Measurements from ENCODE around the gene PLA2G5.

Gene PLA2G5

DNA sequence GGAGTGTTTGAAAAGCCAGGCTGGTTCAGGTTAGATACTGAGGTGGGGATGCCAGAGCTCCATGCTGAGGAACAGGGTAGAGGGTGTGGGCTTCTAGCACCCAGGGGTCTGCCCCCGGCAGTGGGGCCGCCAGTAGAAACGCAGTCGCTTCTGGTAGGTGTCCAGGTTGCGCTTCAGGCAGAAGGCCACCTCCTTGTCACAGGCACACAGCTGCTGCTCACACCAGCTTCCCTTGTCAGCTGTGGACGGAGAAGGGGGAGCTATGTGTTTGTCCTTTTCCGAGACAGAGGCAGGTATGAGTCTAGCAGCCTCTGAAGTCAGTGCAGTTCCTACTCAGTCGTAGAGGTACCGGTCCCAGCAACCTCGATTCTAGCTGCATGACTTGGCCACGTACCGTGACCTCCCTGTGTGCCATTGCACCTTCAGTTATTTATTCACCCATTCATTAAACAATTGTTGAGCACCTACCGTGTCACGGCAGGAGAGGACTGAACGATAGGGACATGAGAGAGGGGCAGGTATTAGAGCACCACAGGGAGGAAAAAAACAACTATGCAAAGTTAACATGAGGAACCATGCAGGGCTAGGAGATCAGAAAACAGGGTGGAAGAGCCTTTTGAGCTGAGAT is 44.1 kb downstream of the PLA2G5 start:
- TF ChIP-seq GATA2 (IDR thresholded peaks at IDR 0.05; ENCODE audit: low read depth, low read length) (no peak), GATA3 (IDR thresholded peaks at IDR 0.05; ENCODE audit: low read depth, low read length) (no peak)

DNA sequence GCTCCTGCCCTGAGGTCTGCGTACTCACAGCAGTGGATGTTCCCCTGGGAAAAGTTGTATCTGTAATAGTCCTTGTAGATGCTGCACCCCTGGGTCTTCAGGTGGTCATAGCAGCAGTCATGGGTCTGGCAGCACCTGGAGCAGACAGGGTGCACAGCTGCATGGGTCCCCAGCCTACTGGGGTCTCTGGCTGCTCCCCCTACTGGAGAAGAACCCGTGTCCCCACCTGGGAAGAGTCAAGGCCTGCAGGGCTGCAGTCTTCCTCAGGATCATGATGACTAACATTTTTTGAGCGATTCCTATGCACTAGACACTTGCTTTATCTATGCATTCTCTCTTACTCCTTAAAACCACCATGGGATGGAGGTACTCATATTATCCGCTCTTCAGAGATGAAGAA is 45.5 kb downstream of the PLA2G5 start:
- TF ChIP-seq GATA3 (IDR thresholded peaks at IDR 0.05; ENCODE audit: low read depth, low read length) (no peak), GATA2 (IDR thresholded peaks at IDR 0.05; ENCODE audit: low read depth, low read length) (no peak)

DNA sequence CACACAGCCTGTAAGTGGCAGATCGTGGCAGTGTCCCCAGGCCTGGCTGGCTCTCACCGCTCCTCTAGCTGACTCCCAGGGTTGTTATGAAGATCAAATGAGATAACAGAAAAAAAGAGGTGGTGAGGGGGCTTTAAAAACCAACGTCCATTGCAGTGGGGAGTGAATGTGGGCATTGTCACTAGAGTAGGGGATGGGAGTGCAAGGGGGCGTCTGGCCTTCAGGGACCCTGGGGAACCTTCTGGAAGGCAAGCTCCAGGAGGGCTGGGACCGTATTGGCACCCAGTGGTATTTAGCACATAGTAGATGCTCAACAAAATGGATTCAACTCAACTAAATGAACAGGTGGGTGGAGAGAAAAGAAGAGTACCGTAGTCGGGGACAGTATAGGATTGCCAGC is 45.9 kb downstream of the PLA2G5 start:
- TF ChIP-seq GATA2 (IDR thresholded peaks at IDR 0.05; ENCODE audit: low read depth, low read length) (no peak), GATA3 (IDR thresholded peaks at IDR 0.05; ENCODE audit: low read depth, low read length) (no peak)

GRCh38 chr1:20117236-20117635 is 47.2 kb downstream of the PLA2G5 start:
- TF ChIP-seq GATA2 (IDR thresholded peaks at IDR 0.05; ENCODE audit: low read depth, low read length) (no peak), GATA3 (IDR thresholded peaks at IDR 0.05; ENCODE audit: low read depth, low read length) (no peak)

GRCh38 chr1:20119347-20119746 is 49.4 kb downstream of the PLA2G5 start, which contains the start of gene PLA2G2D:
Gene PLA2G2D (minus strand): TSS chr1:20119536. CDS start chr1:20119498, 38 bp downstream.
- TF ChIP-seq GATA3 (IDR thresholded peaks at IDR 0.05; ENCODE audit: low read depth, low read length) (no peak), GATA2 (IDR thresholded peaks at IDR 0.05; ENCODE audit: low read depth, low read length) (no peak)

GRCh38 chr1:20120796-20121195 is 50.8 kb downstream of the PLA2G5 start:
- TF ChIP-seq GATA2 (IDR thresholded peaks at IDR 0.05; ENCODE audit: low read depth, low read length) (no peak), GATA3 (IDR thresholded peaks at IDR 0.05; ENCODE audit: low read depth, low read length) (no peak)

- TF ChIP-seq GATA2 (IDR thresholded peaks at IDR 0.05; ENCODE audit: low read depth, low read length) = no peak
- TF ChIP-seq GATA3 (IDR thresholded peaks at IDR 0.05; ENCODE audit: low read depth, low read length) = no peak
Observed at GRCh38 chr1:20123722-20124455, 53.9 kb downstream of the PLA2G5 start.

DNA sequence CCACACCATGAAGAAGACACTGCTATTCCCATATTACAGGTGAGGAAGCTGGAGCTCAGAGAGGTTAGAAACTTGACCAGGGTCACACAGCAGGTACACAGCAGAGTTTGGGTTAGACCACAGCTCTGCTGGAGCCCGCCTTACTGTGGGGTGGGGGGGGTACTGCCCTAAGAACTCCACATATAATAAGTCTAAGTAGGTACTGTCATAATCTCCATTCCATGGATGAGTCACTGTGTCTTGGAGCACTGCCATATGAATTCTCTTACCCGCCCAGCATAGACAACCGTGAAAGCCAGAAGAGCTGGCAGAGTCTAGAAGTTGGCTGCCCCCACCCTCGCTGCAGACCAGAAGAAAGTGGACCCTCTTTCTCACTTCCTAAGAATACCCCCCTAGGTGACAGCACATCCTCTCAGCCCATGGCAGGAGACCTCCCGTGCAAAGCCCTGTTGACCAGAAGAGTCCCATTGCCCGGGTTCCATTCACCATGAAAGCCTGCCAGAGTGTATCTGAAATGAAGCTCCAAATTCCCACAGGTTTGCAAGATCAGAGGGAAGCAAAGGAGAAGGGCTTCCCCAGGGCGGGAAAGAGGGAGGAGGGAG is 54.6 kb downstream of the PLA2G5 start:
- TF ChIP-seq GATA2 (IDR thresholded peaks at IDR 0.05; ENCODE audit: low read depth, low read length) = no peak

GRCh38 chr1:20125100-20125499 is 55.1 kb downstream of the PLA2G5 start:
- TF ChIP-seq GATA3 (IDR thresholded peaks at IDR 0.05; ENCODE audit: low read depth, low read length) (no peak), GATA2 (IDR thresholded peaks at IDR 0.05; ENCODE audit: low read depth, low read length) (no peak)

- no peak for TF ChIP-seq GATA2 (IDR thresholded peaks at IDR 0.05; ENCODE audit: low read depth, low read length)
- no peak for TF ChIP-seq GATA3 (IDR thresholded peaks at IDR 0.05; ENCODE audit: low read depth, low read length)
Observed at GRCh38 chr1:20126041-20126805, 56.2 kb downstream of the PLA2G5 start.

- no peak for TF ChIP-seq GATA3 (IDR thresholded peaks at IDR 0.05; ENCODE audit: low read depth, low read length)
Observed at GRCh38 chr1:20126806-20127440, 56.9 kb downstream of the PLA2G5 start.

GRCh38 chr1:20134995-20135394 is 65.0 kb downstream of the PLA2G5 start:
- TF ChIP-seq GATA3 (IDR thresholded peaks at IDR 0.05; ENCODE audit: low read depth, low read length) (no peak), GATA2 (IDR thresholded peaks at IDR 0.05; ENCODE audit: low read depth, low read length) (no peak)

- TF ChIP-seq GATA2 (IDR thresholded peaks at IDR 0.05; ENCODE audit: low read depth, low read length) (no peak), GATA3 (IDR thresholded peaks at IDR 0.05; ENCODE audit: low read depth, low read length) (no peak)
Observed at GRCh38 chr1:20136249-20136648, 66.3 kb downstream of the PLA2G5 start.

DNA sequence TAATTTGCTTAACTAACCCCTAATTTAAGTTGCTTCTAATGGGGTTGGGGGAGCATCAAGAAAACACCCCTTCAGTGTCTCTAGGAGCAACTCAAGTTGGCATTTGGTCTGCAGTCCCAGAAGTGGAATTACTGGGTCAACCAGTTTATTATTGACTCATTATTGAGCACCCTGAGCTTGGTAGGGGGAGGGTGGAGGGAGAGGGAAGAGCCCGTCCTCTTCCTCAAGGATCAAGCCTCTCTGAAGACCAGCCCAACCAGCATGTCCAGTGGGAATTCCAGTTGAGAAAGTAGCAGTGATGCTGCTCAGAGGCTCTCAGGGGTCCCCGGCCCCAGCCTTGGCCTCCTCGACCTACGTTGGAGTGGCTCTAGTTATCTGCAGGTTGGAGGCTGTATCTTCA is 67.1 kb downstream of the PLA2G5 start:
- TF ChIP-seq GATA3 (IDR thresholded peaks at IDR 0.05; ENCODE audit: low read depth, low read length) (no peak), GATA2 (IDR thresholded peaks at IDR 0.05; ENCODE audit: low read depth, low read length) (no peak)
